ACHN (cell line): ENCODE results near the gene COPA.

Experiments used
- DNase-seq: peaks from one replicate; pipeline ENCODE4 v3.0.0-alpha.2; 2015
- in situ Hi-C: cut with HindIII; loops from 2 replicates; pipeline ENCODE4 v1.10.0; 2017; ENCODE audit warnings: low sequenced_read_pairs, low pct_ligation_motif_present, low pct_unique_long_range_greater_than_20kb

Gene COPA

GRCh38 chr1:160285506-160285905, 57.5 kb downstream of the COPA start:
- DNase-seq = no peak
- in situ Hi-C loops = no loop called here

GRCh38 chr1:160284782-160285344, 58.2 kb downstream of the COPA start, which contains the start of gene PEX19:
PEX19 (minus strand) TSS chr1:160285133; CDS start chr1:160285124, 9 bp downstream.
- in situ Hi-C loops = no loop called here

GRCh38 chr1:160284220-160284781, 58.7 kb downstream of the COPA start:
- peak; percentile 36 for DNase-seq
- in situ Hi-C loops = no loop called here

More at GRCh38 chr1:160284782-160285344, 58.2 kb downstream of the COPA start, which contains the start of gene PEX19:
- peak; percentile 93 for DNase-seq

- in situ Hi-C loops = no loop called here
- DNase-seq = no peak
Observed at GRCh38 chr1:160282807-160283206, 60.2 kb downstream of the COPA start.

DNA sequence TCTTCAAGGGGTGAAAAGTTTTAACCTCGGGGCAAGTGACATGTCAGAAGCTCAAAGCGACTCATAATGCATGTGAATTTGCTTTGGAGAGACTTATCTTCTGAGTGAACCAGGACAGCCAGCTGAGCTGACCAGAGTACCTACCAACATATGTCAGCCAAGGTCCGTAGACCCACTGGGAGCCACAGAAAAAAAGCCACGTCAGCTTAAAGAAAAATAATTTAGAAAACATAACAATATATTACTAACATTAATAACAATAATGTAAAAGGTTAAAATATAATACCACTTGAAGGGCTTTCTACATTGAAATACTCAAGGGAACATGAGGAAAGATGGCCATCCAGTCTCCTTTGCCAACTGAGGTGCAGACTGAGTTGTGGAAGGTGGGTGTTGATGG, 65.1 kb downstream of the COPA start:
- in situ Hi-C loops = no loop called here
- DNase-seq = no peak

- in situ Hi-C loops = no loop called here
- no peak for DNase-seq
Observed at GRCh38 chr1:160277330-160277729, 65.7 kb downstream of the COPA start.

DNA sequence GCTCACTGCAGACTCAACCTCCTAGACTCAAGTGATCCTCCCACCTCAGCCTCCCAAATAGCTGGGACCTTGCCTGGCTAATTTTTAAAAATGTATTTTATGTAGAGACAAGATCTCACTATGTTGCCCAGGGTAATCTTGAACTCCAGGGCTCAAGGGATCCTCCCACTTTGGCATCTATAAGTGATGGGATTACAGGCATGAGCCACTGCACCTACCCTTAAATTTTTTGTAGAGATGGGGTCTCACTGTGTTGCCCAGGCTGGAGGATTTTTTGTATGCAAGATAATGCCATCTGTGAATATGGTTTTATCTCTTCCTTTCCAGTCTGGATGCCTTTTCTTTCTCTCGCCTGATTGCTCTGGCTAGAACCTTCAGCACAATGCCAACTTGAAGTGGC, 72.0 kb downstream of the COPA start:
- DNase-seq = no peak
- in situ Hi-C loops = no loop called here

DNA sequence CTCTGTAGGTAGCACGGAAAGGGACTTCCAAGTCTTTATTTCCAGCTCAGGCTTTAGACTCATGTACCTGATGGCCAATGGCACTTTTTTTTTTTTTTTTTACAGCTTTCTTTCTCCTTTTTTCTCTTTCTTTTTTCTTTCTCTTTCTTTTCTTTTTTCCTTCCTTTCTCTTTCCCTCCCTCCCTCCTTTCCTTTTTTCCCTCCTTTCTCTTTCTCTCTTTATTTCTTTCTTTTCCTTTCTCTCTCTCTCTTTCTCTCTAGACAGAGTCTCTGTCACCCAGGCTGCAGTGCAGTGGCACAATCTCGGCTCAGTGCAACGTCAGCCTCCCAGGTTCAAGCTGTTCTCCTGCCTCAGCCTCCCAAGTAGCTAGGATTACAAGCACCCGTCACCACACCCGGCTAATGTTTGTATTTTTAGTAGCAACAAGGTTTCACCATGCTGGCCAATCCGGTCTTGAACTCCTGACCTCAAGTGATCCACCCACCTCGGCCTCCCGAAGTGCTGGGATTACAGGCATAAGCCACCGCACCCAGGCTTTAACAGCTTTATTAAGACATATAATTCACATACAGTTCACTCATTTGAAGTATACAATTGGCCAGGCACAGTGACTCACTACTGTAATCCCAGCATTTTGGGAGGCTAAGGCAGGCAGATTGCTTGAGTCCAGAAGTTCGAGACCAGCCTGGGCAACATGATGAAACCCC, 75.6 kb downstream of the COPA start:
- no peak for DNase-seq
- in situ Hi-C loops = no loop called here

DNA sequence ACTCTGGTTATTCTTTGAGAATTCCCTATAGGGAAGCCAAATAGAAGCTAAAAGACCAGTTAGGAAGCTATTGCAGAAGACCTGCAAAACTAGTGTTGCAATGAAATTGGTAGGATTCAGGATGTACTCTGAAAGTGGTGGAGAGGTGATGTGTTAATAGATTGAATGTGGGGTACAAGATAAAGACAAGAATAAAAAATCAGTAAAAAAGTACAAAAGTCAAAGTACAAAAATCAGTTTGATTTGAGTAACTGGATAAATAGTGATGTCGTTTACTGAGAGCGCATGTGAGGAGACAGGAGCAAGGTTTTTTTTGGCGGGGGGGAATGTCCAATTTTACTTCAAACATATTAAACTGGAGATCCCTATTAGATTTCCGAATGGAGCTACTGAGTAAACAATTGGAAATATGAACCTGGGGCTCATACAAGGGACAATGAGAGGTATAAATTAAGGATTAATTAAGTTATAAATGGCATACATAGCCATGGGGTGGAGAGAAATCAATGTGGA, 78.2 kb downstream of the COPA start:
- in situ Hi-C loops = no loop called here
- no peak for DNase-seq

DNA sequence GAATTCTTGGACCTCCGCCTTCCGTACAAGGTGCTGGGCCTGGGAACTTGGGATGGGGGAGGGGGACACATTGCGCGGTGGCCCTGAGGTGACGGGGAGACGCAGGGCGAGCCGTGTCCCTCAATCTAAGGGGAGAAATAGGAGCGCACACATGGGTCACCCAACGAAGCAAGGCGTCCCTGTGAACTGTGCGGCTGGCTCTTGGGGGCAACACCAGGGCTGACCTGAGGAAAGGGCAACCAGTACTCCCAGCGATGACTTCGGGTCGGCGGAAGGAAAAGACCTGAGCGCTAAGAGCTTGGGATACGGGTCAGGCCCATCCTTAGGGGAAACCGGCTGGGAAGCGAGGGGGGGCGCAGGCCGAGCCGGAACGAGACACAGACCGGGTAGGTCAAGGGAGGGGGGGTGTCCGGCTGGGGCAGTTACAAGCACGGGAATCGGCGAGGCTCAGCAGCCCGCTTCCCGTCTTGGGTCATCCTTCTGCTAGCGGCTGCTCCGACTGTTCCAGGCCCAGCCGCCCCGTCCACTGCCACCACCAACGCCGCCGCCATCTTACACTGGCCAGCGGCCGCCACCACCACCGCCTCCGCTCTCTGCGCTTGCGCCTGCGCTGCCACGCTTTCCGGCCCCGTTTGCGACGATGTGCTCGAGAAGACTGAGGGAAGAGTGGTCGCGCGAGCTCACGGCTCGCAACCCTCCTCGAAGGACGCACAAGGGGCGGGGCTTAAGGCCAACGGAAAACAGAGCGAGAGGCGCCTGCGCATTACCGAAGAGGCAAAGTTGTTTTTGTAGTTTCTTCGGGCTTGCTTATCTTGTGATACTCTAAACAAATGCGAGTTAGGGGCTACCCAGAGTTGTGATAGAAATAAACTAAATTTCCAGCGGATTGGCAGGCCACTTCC, 80.9 kb downstream of the COPA start, which contains the start of gene DCAF8:
TSS of gene DCAF8 (minus strand) at position 657 of the 902 bp plus-strand sequence. CDS start 18,541 bp downstream, outside the sequence.
- in situ Hi-C loops = no loop called here
- DNase-seq = peak; percentile 99

DNA sequence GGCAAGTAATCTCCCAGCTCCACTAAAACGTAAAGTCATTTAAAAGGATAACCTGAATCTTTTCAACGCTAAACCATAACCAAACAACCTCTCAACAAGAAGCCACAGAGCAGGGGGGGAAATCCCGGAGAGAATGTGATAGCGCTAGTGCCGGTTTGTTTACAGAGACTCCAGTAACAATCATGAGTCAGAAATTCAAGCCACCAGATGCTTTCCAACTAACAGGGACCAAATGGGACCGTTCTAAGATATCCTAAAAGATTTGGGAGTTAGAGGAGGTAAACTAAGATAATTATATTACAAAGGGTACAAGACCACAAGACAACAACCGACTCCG, 81.5 kb downstream of the COPA start:
- in situ Hi-C loops = no loop called here
- peak; percentile 74 for DNase-seq

- in situ Hi-C loops = no loop called here
- DNase-seq = peak; percentile 72
Observed at GRCh38 chr1:160260406-160261382, 82.4 kb downstream of the COPA start.

- DNase-seq = no peak
- in situ Hi-C loops = no loop called here
Observed at GRCh38 chr1:160258177-160258798, 84.8 kb downstream of the COPA start.

GRCh38 chr1:160257411-160258015, 85.5 kb downstream of the COPA start:
- DNase-seq = no peak
- in situ Hi-C loops = no loop called here

GRCh38 chr1:160256396-160257046, 86.5 kb downstream of the COPA start:
- in situ Hi-C loops = no loop called here
- DNase-seq = peak; percentile 55

GRCh38 chr1:160255781-160256300, 87.2 kb downstream of the COPA start:
- in situ Hi-C loops = no loop called here
- DNase-seq = no peak
